ENCODE data around the gene APOH.

The APOH gene

GRCh38 chr17:66220079-66220835 is 9.0 kb downstream of the APOH start:
- Histone ChIP-seq H3K27ac (ENCODE audit: low read length) (no peak overlapping the region), H3K9ac (ENCODE audit: low read depth, low read length) (no peak overlapping the region), H3K4me3 (ENCODE audit: low read depth in 1 of 2, low read length in 2 of 2) (no peak overlapping the region), H3K9me3 (ENCODE audit: insufficient read depth, low read length, severe bottlenecking) (no peaks in the 10 kb centered on the region), H4K20me1 (ENCODE audit: insufficient read depth, low read length) (no peaks in the 10 kb centered on the region), H2AFZ (ENCODE audit: low read depth, low read length) (no peak overlapping the region), H3K4me1 (ENCODE audit: insufficient read depth, low read length) (no peaks in the 10 kb centered on the region), H3K36me3 (ENCODE audit: insufficient read depth, low read length) (no peaks in the 10 kb centered on the region), H3K27me3 (ENCODE audit: insufficient read depth, low read length, poor library complexity) (no peaks in the 10 kb centered on the region), H3K79me2 (ENCODE audit: insufficient read depth, low read length) (no peaks in the 10 kb centered on the region), H3K4me2 (ENCODE audit: insufficient read depth, low read length) (no peak overlapping the region)
- ATAC-seq (ENCODE audit: insufficient read depth, low read depth) (no peak), DNase-seq (no peak)
- no peak for TF ChIP-seq EZH2 (IDR thresholded peaks at IDR 0.05; ENCODE audit: borderline replicate concordance, low read depth, low read length, severe bottlenecking)
- no peak for TF ChIP-seq CTCF (IDR thresholded peaks at IDR 0.05; ENCODE audit: borderline replicate concordance, extremely low read depth, low read length, poor library complexity, severe bottlenecking)

- TF ChIP-seq CTCF (IDR thresholded peaks at IDR 0.05; ENCODE audit: borderline replicate concordance, extremely low read depth, low read length, poor library complexity, severe bottlenecking) (no peak), EZH2 (IDR thresholded peaks at IDR 0.05; ENCODE audit: borderline replicate concordance, low read depth, low read length, severe bottlenecking) (no peak)
- ATAC-seq (ENCODE audit: insufficient read depth, low read depth) (no peak), DNase-seq (no peak)
- Histone ChIP-seq H4K20me1 (ENCODE audit: insufficient read depth, low read length) (no peaks in the 10 kb centered on the region), H3K79me2 (ENCODE audit: insufficient read depth, low read length) (no peaks in the 10 kb centered on the region), H3K9ac (ENCODE audit: low read depth, low read length) (no peak overlapping the region), H3K27me3 (ENCODE audit: insufficient read depth, low read length, poor library complexity) (no peaks in the 10 kb centered on the region), H3K4me1 (ENCODE audit: insufficient read depth, low read length) (no peaks in the 10 kb centered on the region), H3K27ac (ENCODE audit: low read length) (no peak overlapping the region), H3K4me3 (ENCODE audit: low read depth in 1 of 2, low read length in 2 of 2) (no peak overlapping the region), H3K9me3 (ENCODE audit: insufficient read depth, low read length, severe bottlenecking) (no peaks in the 10 kb centered on the region), H3K36me3 (ENCODE audit: insufficient read depth, low read length) (no peaks in the 10 kb centered on the region), H2AFZ (ENCODE audit: low read depth, low read length) (no peak overlapping the region), H3K4me2 (ENCODE audit: insufficient read depth, low read length) (no peak overlapping the region)
Measured at GRCh38 chr17:66215529-66215911, 13.7 kb downstream of the APOH start.

- Histone ChIP-seq H3K4me1 (ENCODE audit: insufficient read depth, low read length) (no peaks in the 10 kb centered on the region), H4K20me1 (ENCODE audit: insufficient read depth, low read length) (no peaks in the 10 kb centered on the region), H3K27me3 (ENCODE audit: insufficient read depth, low read length, poor library complexity) (no peaks in the 10 kb centered on the region), H3K36me3 (ENCODE audit: insufficient read depth, low read length) (no peaks in the 10 kb centered on the region), H3K4me3 (ENCODE audit: low read depth in 1 of 2, low read length in 2 of 2) (no peak overlapping the region), H3K79me2 (ENCODE audit: insufficient read depth, low read length) (no peaks in the 10 kb centered on the region), H3K27ac (ENCODE audit: low read length) (no peak overlapping the region), H3K9me3 (ENCODE audit: insufficient read depth, low read length, severe bottlenecking) (no peaks in the 10 kb centered on the region), H3K4me2 (ENCODE audit: insufficient read depth, low read length) (no peak overlapping the region), H3K9ac (ENCODE audit: low read depth, low read length) (no peak overlapping the region), H2AFZ (ENCODE audit: low read depth, low read length) (no peak overlapping the region)
- TF ChIP-seq CTCF (IDR thresholded peaks at IDR 0.05; ENCODE audit: borderline replicate concordance, extremely low read depth, low read length, poor library complexity, severe bottlenecking) (no peak), EZH2 (IDR thresholded peaks at IDR 0.05; ENCODE audit: borderline replicate concordance, low read depth, low read length, severe bottlenecking) (no peak)
- no peak for DNase-seq
- ATAC-seq (ENCODE audit: insufficient read depth, low read depth) = no peak
Measured at GRCh38 chr17:66214884-66215528, 14.2 kb downstream of the APOH start.

Measured in DND-41 (cell line).